ENCODE data around the gene PGAM2. TPM values are rescaled to one million over a fixed set of nuclear protein-coding genes. Genes with fewer than 3 reads are reported as not detected.
A peak's percentile ranks its signal among the peaks of the same experiment; 100 is the strongest.

The PGAM2 gene
- total and polyA plus RNA-seq, 2 of the 13 experiments (the other 11 are each of a cell fraction or from before 2014, with no cell fraction given) = 0.22 TPM; not detected in 1

DNA sequence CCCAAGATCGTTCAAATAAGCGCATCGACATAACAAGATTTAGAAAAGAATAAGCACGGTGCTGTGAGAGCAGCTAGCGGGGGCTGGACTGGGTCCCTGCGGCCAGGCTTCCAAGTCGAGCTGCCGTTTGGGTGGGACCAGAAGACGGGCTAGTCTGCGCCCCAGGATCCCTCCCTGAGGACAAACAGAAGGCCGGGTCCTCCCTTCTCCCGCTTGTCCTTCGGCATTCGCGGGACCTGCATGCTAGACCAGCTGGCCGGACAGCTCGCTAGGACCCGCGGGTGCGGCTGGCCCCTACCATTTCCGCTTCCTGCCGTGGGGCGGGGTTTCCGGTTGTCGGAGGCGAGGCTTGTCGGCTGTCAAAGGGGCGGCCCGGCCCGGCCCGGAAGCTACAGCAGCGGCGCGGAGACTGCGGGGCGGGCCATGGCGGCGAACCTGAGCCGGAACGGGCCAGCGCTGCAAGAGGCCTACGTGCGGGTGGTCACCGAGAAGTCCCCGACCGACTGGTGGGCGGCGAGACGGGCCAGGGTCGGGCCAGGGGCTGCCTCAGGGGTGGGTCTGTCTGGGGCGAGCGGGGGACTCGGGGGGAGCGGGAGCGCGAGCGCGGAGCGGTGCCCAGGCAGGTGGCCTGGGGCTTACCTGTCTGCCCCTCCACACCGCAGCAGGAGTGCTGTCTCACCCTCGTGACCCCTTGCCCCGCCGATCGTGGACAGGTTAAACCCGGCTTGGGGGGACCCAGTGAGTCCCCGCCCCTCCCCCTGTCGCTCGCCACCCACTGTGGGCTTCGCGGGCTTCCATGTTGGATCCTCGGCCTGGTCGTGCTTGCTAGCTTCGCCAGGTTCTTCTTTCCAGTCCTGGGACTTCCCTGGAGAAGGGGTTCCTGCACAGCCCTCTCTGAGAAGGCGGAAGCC lies 20.8 kb downstream of the PGAM2 start, which contains the start of gene DBNL (continued):
- TF ChIP-seq SETDB1 (CRISPR knock-in tag; IDR thresholded peaks at IDR 0.05; ENCODE audit: borderline replicate concordance) (no peak), STAT5B (CRISPR knock-in tag; IDR thresholded peaks at IDR 0.05) (no peak), U2AF1 (optimal IDR thresholded peaks at IDR 0.05; ENCODE audit: low read depth, low read length) (no peak), MBD4 (IDR thresholded peaks at IDR 0.05; ENCODE audit: borderline replicate concordance, low read length) (no peak), ZNF841 (CRISPR knock-in tag; IDR thresholded peaks at IDR 0.05; ENCODE audit: borderline replicate concordance) (no peak), MBNL3 (CRISPR knock-in tag; conservative IDR thresholded peaks at IDR 0.05) (no peak), ZNF343 (CRISPR knock-in tag; IDR thresholded peaks at IDR 0.05) (no peak), TBX3 (IDR thresholded peaks at IDR 0.05; ENCODE audit: borderline replicate concordance) (no peak), ZNF350 (CRISPR knock-in tag; IDR thresholded peaks at IDR 0.05; ENCODE audit: borderline replicate concordance, low read depth) (peak; percentile 48; the same call in 1 of the 2 replicates), RFX5 (IDR thresholded peaks at IDR 0.05; ENCODE audit: low read depth, low read length) (no peak; the same call in 1 of the 2 replicates), SAFB2 (CRISPR knock-in tag; IDR thresholded peaks at IDR 0.05; ENCODE audit: borderline replicate concordance, low read depth) (no peak), JARID2 (CRISPR knock-in tag; IDR thresholded peaks at IDR 0.05; ENCODE audit: insufficient replicate concordance) (no peak)
- TF ChIP-seq, protein P1, sequence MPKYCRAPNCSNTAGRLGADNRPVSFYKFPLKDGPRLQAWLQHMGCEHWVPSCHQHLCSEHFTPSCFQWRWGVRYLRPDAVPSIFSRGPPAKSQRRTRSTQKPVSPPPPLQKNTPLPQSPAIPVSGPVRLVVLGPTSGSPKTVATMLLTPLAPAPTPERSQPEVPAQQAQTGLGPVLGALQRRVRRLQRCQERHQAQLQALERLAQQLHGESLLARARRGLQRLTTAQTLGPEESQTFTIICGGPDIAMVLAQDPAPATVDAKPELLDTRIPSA (CRISPR knock-in tag; IDR thresholded peaks at IDR 0.05; ENCODE audit: borderline replicate concordance) = no peak
- TF ChIP-seq, protein P2, sequence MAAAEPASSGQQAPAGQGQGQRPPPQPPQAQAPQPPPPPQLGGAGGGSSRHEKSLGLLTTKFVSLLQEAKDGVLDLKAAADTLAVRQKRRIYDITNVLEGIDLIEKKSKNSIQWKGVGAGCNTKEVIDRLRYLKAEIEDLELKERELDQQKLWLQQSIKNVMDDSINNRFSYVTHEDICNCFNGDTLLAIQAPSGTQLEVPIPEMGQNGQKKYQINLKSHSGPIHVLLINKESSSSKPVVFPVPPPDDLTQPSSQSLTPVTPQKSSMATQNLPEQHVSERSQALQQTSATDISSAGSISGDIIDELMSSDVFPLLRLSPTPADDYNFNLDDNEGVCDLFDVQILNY (CRISPR knock-in tag; conservative IDR thresholded peaks at IDR 0.05) = no peak; the same call in 1 of the 2 replicates
- TF ChIP-seq, protein P3, sequence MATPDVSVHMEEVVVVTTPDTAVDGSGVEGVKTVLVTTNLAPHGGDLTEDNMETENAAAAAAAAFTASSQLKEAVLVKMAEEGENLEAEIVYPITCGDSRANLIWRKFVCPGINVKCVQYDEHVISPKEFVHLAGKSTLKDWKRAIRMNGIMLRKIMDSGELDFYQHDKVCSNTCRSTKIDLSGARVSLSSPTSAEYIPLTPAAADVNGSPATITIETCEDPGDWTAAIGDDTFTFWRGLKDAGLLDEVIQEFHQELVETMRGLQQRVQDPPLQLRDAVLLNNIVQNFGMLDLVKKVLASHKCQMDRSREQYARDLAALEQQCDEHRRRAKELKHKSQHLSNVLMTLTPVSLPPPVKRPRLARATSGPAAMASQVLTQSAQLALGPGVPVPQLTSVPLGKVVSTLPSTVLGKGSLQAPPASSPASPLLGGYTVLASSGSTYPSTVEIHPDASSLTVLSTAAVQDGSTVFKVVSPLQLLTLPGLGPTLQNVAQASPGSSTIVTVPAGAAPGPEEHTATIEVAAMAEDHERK (CRISPR knock-in tag; IDR thresholded peaks at IDR 0.05; ENCODE audit: low read depth) = no peak
- TF ChIP-seq, protein P4, sequence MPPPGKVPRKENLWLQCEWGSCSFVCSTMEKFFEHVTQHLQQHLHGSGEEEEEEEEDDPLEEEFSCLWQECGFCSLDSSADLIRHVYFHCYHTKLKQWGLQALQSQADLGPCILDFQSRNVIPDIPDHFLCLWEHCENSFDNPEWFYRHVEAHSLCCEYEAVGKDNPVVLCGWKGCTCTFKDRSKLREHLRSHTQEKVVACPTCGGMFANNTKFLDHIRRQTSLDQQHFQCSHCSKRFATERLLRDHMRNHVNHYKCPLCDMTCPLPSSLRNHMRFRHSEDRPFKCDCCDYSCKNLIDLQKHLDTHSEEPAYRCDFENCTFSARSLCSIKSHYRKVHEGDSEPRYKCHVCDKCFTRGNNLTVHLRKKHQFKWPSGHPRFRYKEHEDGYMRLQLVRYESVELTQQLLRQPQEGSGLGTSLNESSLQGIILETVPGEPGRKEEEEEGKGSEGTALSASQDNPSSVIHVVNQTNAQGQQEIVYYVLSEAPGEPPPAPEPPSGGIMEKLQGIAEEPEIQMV (CRISPR knock-in tag; IDR thresholded peaks at IDR 0.05; ENCODE audit: low read depth) = 0 out of 2 replicates have a peak, but pooled peaks have one; percentile 26
- TF ChIP-seq, protein P5, sequence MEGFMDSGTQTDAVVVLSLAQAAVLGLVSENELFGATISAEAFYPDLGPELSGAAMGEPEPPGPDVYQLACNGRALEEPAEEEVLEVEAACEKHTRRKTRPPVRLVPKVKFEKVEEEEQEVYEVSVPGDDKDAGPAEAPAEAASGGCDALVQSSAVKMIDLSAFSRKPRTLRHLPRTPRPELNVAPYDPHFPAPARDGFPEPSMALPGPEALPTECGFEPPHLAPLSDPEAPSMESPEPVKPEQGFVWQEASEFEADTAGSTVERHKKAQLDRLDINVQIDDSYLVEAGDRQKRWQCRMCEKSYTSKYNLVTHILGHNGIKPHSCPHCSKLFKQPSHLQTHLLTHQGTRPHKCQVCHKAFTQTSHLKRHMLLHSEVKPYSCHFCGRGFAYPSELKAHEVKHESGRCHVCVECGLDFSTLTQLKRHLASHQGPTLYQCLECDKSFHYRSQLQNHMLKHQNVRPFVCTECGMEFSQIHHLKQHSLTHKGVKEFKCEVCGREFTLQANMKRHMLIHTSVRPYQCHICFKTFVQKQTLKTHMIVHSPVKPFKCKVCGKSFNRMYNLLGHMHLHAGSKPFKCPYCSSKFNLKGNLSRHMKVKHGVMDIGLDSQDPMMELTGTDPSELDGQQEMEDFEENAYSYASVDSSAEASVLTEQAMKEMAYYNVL (CRISPR knock-in tag; IDR thresholded peaks at IDR 0.05; ENCODE audit: borderline replicate concordance) = peak; percentile 76
- TF ChIP-seq, protein P6, sequence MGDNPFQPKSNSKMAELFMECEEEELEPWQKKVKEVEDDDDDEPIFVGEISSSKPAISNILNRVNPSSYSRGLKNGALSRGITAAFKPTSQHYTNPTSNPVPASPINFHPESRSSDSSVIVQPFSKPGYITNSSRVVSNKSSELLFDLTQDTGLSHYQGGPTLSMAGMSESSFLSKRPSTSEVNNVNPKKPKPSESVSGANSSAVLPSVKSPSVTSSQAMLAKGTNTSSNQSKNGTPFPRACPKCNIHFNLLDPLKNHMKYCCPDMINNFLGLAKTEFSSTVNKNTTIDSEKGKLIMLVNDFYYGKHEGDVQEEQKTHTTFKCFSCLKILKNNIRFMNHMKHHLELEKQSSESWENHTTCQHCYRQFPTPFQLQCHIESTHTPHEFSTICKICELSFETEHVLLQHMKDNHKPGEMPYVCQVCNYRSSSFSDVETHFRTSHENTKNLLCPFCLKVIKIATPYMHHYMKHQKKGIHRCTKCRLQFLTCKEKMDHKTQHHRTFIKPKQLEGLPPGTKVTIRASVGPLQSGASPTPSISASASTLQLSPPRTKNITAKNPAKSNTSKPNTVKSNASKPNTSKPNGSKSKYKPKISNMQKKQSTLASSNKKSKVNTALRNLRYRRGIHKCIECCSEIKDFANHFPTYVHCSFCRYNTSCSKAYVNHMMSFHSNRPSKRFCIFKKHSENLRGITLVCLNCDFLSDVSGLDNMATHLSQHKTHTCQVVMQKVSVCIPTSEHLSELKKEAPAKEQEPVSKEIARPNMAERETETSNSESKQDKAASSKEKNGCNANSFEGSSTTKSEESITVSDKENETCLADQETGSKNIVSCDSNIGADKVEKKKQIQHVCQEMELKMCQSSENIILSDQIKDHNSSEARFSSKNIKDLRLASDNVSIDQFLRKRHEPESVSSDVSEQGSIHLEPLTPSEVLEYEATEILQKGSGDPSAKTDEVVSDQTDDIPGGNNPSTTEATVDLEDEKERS (CRISPR knock-in tag; IDR thresholded peaks at IDR 0.05) = no peak

Data from HepG2 (cell line).